ENCODE results near the gene SLC17A6.

DNA sequence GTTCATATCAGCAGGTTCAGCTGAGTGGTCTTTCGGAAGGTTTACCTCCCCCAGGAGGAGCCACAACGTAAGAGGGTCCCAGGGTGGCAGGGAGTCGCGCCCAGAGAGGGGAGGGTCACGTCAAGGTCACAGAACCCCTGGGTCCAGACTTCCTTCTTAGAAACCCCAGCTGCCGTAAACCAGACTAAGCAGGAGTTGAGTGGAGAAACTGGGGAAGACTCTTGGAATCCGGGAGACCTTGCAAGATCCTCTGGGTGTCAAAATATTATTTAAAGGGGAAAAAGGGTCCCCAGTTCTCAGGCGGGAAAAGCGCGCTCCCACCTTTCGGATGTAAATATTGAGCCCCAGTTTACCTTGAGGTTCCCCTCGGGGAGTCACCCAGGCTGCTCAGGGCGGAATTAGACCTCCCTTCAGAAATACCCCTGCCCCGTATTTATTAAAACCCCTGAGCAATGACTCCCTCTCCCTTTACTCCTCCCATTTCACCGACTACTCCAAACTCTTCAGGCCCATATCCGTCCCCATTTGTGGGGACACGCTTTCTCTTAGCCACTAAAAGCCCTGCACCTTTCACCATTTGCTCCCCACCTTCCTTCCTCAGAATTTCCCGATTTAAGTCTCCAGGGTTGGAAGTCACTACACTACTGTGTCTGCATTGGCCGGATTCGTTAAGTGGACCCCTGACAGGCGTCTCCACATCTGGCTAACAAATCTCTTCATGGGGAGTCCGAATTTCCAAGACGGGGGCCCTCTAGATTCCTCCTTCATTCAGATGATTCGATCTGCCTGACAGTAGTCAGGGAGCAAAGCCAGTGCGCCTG lies 4.2 kb downstream of the SLC17A6 start:
- TF ChIP-seq POLR2A (IDR thresholded peaks at IDR 0.05; ENCODE audit: low read length) (no peak), GATA1 (IDR thresholded peaks at IDR 0.05; ENCODE audit: low read depth, low read length) (no peak)

Measured in erythroblast (primary cell).